Tibial artery (tissue), 4 donors: ENCODE data around the gene CPE.

ENCODE experiments used
- DNase-seq, 2 donors: peaks; one replicate each; pipeline ENCODE4 v3.0.0-alpha.2; 2019
- H3K27ac ChIP-seq, 2 donors: fragments of 200-600 bp; sonication (generic) in 1 of 2; 1 replicate in 1 of 2; 2 replicates in 1 of 2; pipeline ENCODE4 v1.5.1; 2018 to 2019; ENCODE audit warnings: mild to moderate bottlenecking in 1 of 2
- H3K27me3 ChIP-seq, 2 donors: fragments of 200-600 bp; sonication (generic) in 1 of 2; one replicate each; pipeline versions ENCODE4 v1.5.1 to v1.6.0; 2016 to 2019
- H3K36me3 ChIP-seq, 3 donors: fragments of 200-600 bp; sonication (generic) in 2 of 3; one replicate each; pipeline ENCODE4 v1.5.1; 2016 to 2019; ENCODE audit warnings: mild to moderate bottlenecking in 2 of 3
- H3K4me1 ChIP-seq, 4 donors: fragments of 200-600 bp; sonication (generic) in 2 of 4; 1 replicate in 3 of 4; 2 replicates in 1 of 4; pipeline ENCODE4 v1.5.1; 2016 to 2019
- H3K4me3 ChIP-seq, 2 donors: fragments of 200-600 bp; sonication (generic) in 1 of 2; 1 replicate in 1 of 2; 2 replicates in 1 of 2; pipeline ENCODE4 v1.5.1; 2018 to 2019; ENCODE audit warnings: mild to moderate bottlenecking in 2 of 2
- H3K9me3 ChIP-seq, 3 donors: fragments of 200-600 bp; sonication (generic) in 1 of 3; one replicate each; pipeline ENCODE4 v1.5.1; 2016 to 2019
- intact Hi-C: fragments of 100-400 bp; cut with DNase I; formaldehyde crosslinking; loops from one replicate; pipeline ENCODE4 v1.15.0; 2023; ENCODE audit warnings: low total_unique reads
- TF ChIP-seq, protein P1 (sequence below), 2 experiments: fragments of 200-600 bp in 1 of 2; fragments of 450-650 bp in 1 of 2; IDR thresholded peaks; one replicate each; pipeline ENCODE4 v1.5.1; 2017 to 2019; ENCODE audit warnings: antibody characterized with exemption in 2 of 2, mild to moderate bottlenecking in 1 of 2, moderate library complexity in 1 of 2

The CPE gene

GRCh38 chr4:165360985-165361670 is 17.7 kb upstream of the CPE start:
- Histone ChIP-seq H3K27ac (no peak overlapping the region), H3K27me3 (peaks cover 0 to 3% of the 10 kb centered on the region in 2 donors), H3K4me3 (no peak overlapping the region), H3K4me1 (no peaks in the 10 kb centered on the region), H3K9me3 (no peaks in the 10 kb centered on the region), H3K36me3 (no peaks in the 10 kb centered on the region)
- intact Hi-C loops: no loop called here
- no peak for DNase-seq
- TF ChIP-seq, protein P1, sequence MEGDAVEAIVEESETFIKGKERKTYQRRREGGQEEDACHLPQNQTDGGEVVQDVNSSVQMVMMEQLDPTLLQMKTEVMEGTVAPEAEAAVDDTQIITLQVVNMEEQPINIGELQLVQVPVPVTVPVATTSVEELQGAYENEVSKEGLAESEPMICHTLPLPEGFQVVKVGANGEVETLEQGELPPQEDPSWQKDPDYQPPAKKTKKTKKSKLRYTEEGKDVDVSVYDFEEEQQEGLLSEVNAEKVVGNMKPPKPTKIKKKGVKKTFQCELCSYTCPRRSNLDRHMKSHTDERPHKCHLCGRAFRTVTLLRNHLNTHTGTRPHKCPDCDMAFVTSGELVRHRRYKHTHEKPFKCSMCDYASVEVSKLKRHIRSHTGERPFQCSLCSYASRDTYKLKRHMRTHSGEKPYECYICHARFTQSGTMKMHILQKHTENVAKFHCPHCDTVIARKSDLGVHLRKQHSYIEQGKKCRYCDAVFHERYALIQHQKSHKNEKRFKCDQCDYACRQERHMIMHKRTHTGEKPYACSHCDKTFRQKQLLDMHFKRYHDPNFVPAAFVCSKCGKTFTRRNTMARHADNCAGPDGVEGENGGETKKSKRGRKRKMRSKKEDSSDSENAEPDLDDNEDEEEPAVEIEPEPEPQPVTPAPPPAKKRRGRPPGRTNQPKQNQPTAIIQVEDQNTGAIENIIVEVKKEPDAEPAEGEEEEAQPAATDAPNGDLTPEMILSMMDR (IDR thresholded peaks at IDR 0.05): no peak

DNA sequence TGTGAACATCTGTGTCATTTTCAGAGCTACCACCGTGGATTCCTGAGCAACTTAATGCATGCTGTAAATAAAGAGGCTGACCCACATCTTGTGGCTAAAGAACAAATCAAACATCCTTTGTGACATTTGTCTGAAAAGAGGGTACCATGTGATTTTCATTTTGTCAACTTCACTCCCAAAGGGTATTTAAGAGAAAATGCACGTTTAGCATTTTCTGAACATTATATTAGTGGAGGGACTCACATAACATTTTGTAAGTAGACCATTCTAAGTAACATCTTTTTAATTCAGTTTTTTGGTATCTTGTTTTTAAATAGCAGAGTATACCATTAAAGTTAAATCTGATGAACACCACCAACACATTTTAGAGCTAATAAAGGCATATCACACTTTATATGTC is 17.0 kb upstream of the CPE start:
- no peaks in the 10 kb centered on the region for H3K36me3 ChIP-seq
- no peak for DNase-seq
- H3K4me3 ChIP-seq: no peak overlapping the region
- H3K27ac ChIP-seq: no peak overlapping the region
- no peaks in the 10 kb centered on the region for H3K9me3 ChIP-seq
- TF ChIP-seq, protein P1 (IDR thresholded peaks at IDR 0.05): no peak
- H3K27me3 ChIP-seq: peaks cover 0 to 3% of the 10 kb centered on the region in 2 donors
- intact Hi-C loops: no loop called here
- no peaks in the 10 kb centered on the region for H3K4me1 ChIP-seq

DNA sequence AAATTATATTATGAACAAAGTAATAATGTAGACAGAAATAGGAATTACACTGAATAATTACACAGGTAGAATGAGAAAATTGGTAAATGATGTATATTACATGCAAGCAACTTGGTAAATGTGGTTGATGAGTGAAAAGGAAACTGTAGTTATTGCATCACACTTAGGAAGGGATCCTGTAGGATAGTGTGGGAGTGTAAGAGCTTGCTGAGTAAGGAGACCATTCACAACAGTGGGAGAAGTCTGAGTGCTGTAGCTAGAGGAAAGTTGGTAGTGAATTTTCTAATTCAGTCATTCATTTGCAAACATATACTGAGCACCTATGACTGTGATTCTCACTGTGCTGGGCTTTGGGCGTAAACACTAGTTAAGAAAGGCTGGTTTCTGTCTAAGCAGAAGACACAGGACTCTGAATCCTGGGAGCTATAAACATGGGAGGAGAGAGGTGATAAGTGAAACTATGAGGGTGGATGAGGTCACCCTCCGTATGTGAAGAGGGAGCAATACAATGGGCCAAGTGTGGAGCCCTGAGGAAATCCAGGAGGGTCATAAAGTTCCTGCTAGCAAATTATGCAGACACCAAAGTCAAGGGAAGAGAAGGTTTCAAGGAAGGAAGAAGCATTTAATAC is 14.2 kb upstream of the CPE start:
- no peak overlapping the region for H3K4me3 ChIP-seq
- DNase-seq: no peak
- H3K27me3 ChIP-seq: peaks cover 0 to 3% of the 10 kb centered on the region in 2 donors
- intact Hi-C loops: no loop called here
- H3K27ac ChIP-seq: no peak overlapping the region
- TF ChIP-seq, protein P1 (IDR thresholded peaks at IDR 0.05): no peak
- no peaks in the 10 kb centered on the region for H3K36me3 ChIP-seq
- H3K9me3 ChIP-seq: no peaks in the 10 kb centered on the region
- H3K4me1 ChIP-seq: no peaks in the 10 kb centered on the region

DNA sequence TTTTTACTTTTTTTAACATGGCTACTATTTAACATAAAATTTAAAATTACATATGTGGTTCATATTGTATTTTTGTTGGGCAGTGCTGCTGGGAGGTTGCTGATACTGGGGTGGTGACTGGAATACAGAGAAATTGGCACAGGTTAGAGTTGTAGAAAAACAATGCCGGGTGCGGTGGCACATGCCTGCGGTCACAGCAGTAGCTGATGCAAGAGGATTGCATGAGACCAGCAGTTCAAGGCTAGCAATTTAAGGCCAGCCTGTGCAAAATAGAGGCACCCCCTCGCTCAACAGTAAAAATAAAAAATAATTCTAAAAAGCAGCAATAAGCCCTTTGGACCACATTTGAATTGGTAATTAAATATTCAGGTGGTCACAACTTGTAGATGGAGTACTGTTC is 11.8 kb upstream of the CPE start:
- intact Hi-C loops: no loop called here
- H3K9me3 ChIP-seq: no peaks in the 10 kb centered on the region
- TF ChIP-seq, protein P1 (IDR thresholded peaks at IDR 0.05): no peak

GRCh38 chr4:165368114-165368513 is 10.7 kb upstream of the CPE start:
- Histone ChIP-seq H3K36me3 (no peaks in the 10 kb centered on the region), H3K4me1 (no peaks in the 10 kb centered on the region), H3K9me3 (no peaks in the 10 kb centered on the region), H3K4me3 (no peak overlapping the region), H3K27ac (no peak overlapping the region), H3K27me3 (no peaks in the 10 kb centered on the region)
- DNase-seq: no peak
- intact Hi-C loops: no loop called here
- TF ChIP-seq, protein P1 (IDR thresholded peaks at IDR 0.05): no peak

More for the DNA sequence above, 11.8 kb upstream of the CPE start:
- no peak for DNase-seq
- no peak overlapping the region for H3K27ac ChIP-seq
- no peaks in the 10 kb centered on the region for H3K36me3 ChIP-seq
- no peaks in the 10 kb centered on the region for H3K4me1 ChIP-seq
- no peaks in the 10 kb centered on the region for H3K27me3 ChIP-seq
- no peak overlapping the region for H3K4me3 ChIP-seq
